Heart left ventricle (tissue), 13 donors: ENCODE results near the gene PCBP4.

Source experiments
- CTCF ChIP-seq, 12 donors: fragments of 200-600 bp; sonication (generic) in 4 of 12; IDR thresholded peaks; one replicate each; pipeline versions ENCODE4 v1.5.0 to v1.8.0; 2018 to 2022; ENCODE audit warnings: antibody characterized with exemption in 12 of 12, mild to moderate bottlenecking in 5 of 12
- POLR2A ChIP-seq, 2 donors: fragments of 450-650 bp; IDR thresholded peaks; one replicate each; pipeline ENCODE4 v1.6.1; 2017; ENCODE audit warnings: antibody characterized with exemption in 2 of 2, mild to moderate bottlenecking in 2 of 2, moderate library complexity in 2 of 2
- donor health status: ischemic (EF 13 %, LVEDD 7.1; RV severe dilation, severe dysfunction).
- donor health status: DM: no; HTN: yes; CAD: no.
- donor health status: DM: no; HTN: no; CAD: no.
- donor health status: ischemic (EF 25% LVEDD 6.9; RV normal size, moderate dysfunction).
- donor health status: ischemic (EF 25% LVEDD 5.7; RV mildly dilated, moderate dysfunction).
- donor health status: ischemic (EF 35%, LVEDD 5.7; RV mildly dilated, moderate dysfunction).
- donor health status: nonischemic (EF 11% LVEDD 7.7; RV severe dilation, severe dysfunction).
- donor health status: DM: yes; HTN: yes; CAD: no.
- donor health status: PGD.
- donor health status: ischemic (EF 29% LVEDD 5.4; RV normal size, mild dysfunction).
- donor health status: nonischemic (EF 23%, LVEDD 6.1; RV moderate dilation, normal function).

- TF ChIP-seq CTCF (IDR thresholded peaks at IDR 0.05) (peak in 2 of 12 donors; percentile 3 to 8), POLR2A (IDR thresholded peaks at IDR 0.05) (peak in 1 of 2 donors; percentile 74)
These were observed at the start of gene PCBP4 for GRCh38 chr3:51967384-51968169.
